Ramos (cell line): ENCODE results near the gene COL21A1.

Experiments used
- in situ Hi-C: fragments of 300-500 bp; cut with MboI; formaldehyde crosslinking; loops from one replicate; pipeline ENCODE4 v1.14.3; 2022; ENCODE audit warnings: low sequenced_read_pairs; ENCODE audit not compliant: unreplicated experiment

COL21A1 gene

GRCh38 chr6:56062836-56063235 lies 184.5 kb downstream of the COL21A1 start:
- in situ Hi-C loops: no loop called here

- in situ Hi-C loops: no loop called here
Measured at GRCh38 chr6:56058636-56059035, 188.7 kb downstream of the COL21A1 start.

- in situ Hi-C loops: no loop called here
Measured at GRCh38 chr6:56055081-56055704, 192.2 kb downstream of the COL21A1 start.

GRCh38 chr6:56051202-56051598 lies 196.2 kb downstream of the COL21A1 start:
- in situ Hi-C loops: no loop called here

- in situ Hi-C loops: no loop called here
Measured at GRCh38 chr6:56050530-56051201, 196.7 kb downstream of the COL21A1 start.

GRCh38 chr6:56048601-56049000 lies 198.8 kb downstream of the COL21A1 start:
- in situ Hi-C loops: no loop called here

GRCh38 chr6:56047931-56048540 lies 199.3 kb downstream of the COL21A1 start:
- in situ Hi-C loops: no loop called here

GRCh38 chr6:56046576-56046975 lies 200.8 kb downstream of the COL21A1 start:
- in situ Hi-C loops: no loop called here

- in situ Hi-C loops: no loop called here
Measured at GRCh38 chr6:56043761-56044160, 203.6 kb downstream of the COL21A1 start.

GRCh38 chr6:56043076-56043475 lies 204.3 kb downstream of the COL21A1 start:
- in situ Hi-C loops: no loop called here

GRCh38 chr6:56041591-56041990 lies 205.8 kb downstream of the COL21A1 start:
- in situ Hi-C loops: no loop called here

- in situ Hi-C loops: no loop called here
Measured at GRCh38 chr6:56040889-56041301, 206.5 kb downstream of the COL21A1 start.

- in situ Hi-C loops: no loop called here
Measured at GRCh38 chr6:56040223-56040622, 207.2 kb downstream of the COL21A1 start.

- in situ Hi-C loops: no loop called here
Measured at GRCh38 chr6:56038764-56039163, 208.6 kb downstream of the COL21A1 start.

- in situ Hi-C loops: no loop called here
Measured at GRCh38 chr6:56037601-56038000, 209.8 kb downstream of the COL21A1 start.

GRCh38 chr6:56036916-56037600 lies 210.3 kb downstream of the COL21A1 start:
- in situ Hi-C loops: no loop called here

- in situ Hi-C loops: no loop called here
Measured at GRCh38 chr6:56033401-56033800, 214.0 kb downstream of the COL21A1 start.

GRCh38 chr6:56032715-56033260 lies 214.6 kb downstream of the COL21A1 start:
- in situ Hi-C loops: no loop called here

GRCh38 chr6:56027865-56028264 lies 219.5 kb downstream of the COL21A1 start:
- in situ Hi-C loops: no loop called here

GRCh38 chr6:56026455-56027180 lies 220.8 kb downstream of the COL21A1 start:
- in situ Hi-C loops: no loop called here
